ENCODE data around the gene AKAP7.

AKAP7 gene

DNA sequence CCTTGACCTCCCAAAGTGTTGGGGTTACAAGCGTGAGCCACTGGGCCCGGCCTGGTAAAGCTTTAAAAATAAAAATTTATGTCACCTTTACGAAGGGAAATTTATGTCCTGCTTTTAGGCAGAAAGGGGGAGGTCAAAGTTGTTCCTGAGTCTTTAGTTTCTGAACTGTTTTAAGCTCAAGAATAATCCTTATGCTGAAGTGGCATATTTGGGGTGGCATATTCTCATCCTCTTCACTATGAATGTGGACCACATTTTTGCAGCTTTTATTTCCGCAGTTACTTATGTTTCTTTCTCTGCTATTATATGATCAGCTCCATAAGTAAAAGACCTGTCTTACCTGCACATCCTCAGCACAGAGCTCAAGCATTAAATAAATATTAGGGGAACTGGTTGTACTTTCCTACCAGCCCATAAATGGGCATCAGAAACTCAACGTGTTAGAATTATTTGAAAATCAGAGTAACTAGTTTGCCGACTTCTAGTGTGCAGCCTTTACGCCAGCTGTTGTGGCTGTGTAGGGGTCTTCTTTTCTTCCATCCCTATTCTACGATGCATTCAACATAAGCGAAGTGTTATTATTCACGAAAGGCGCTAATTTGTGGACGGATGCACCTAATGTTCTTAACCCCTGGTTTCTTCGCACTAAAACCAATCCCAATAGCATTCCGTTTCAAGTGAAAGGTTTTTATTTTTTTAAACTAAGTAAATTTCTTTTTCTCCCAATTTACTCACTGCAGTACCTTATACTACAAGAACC, 867 bp upstream of the AKAP7 start:
- no peak for DNase-seq (ENCODE audit: low read depth in 2 of 2)

DNA sequence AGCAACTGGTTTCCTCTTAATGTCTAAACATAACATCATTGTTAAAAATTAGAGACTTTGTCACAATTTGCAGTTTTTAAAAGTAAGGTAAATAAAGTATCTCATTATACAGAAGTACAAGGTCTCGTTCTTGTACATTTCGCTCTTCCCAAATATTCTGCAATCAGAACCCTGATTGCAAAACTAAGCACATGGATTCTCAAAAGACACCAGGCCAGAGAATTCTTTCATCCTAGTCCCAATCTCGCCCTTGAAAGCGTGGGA, 355 bp upstream of the AKAP7 start:
- no peak for DNase-seq (ENCODE audit: low read depth in 2 of 2)

DNA sequence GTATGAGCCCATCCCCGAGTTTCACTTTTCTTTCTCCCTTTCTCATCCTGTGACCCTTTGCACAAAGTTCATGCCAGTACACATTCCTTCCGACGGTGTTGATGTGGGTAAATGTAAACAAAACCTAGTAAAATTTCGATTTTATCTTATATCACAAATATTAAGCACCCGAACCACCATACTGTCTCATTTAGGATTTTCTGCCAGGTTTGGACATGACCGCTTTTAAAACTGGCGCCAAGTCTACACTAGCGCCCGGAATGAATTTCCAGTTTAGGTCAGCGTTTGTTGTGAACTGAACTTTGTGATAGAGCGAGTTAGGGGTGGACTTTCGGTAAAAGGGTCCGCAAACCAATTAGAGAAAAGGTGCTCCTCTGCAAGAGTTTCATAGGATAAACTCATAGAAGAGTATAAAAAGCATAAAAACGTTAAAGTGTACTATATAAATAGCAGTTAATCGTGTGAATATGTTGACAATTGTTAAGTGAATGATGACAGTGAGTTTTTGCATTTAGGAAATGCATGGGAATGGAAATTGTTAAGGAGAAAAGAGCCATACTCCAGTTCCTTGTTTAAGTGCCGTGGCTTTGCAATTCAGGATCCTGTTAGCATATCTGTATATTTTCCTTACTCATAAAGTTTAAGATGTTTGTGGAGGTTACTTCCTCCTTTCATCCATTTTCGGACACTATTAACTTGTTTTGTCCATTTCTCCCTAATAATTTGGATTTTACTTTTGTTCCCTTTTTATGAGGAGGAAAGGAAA, 937 bp downstream of the AKAP7 start:
- no peak for DNase-seq (ENCODE audit: low read depth in 2 of 2)

DNA sequence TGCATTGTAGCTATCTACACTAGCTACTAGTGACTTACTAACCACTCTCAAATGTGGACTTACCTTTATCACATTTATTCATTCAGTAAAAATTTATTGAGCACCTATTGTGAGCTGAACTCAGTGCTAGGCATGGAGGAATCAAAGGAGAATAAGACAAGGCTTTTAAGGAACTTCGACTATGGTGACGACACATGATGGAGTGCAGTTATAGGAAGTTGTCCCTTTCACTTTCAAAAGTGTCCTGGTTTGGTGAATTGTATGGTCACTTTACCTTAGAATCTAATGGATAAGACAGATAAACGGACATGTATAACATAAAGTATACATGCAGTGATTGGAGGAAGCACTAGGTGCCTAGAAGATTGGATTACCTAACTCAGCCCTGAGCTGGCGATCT, 4.3 kb downstream of the AKAP7 start:
- DNase-seq (ENCODE audit: low read depth in 2 of 2) = no peak

DNA sequence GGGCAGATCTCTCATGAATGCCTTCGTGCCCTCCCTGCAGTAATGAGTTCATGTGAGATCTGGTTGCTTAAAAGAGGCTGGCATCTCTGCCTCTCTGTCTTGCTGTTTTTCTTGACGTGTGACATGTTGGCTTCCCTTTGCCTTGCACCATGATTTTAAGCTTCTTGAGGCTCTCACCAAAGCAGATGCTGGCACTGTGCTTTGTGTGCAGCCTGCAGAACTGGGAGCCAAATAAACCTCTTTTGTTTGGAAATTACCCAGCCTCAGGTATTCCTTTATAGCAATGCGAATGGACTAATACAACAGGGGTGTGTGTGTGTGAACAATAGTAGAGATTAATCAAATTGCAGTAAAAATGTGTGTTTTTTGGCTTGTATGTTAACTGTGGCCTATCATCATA, 8.1 kb downstream of the AKAP7 start:
- no peak for DNase-seq (ENCODE audit: low read depth in 2 of 2)

DNA sequence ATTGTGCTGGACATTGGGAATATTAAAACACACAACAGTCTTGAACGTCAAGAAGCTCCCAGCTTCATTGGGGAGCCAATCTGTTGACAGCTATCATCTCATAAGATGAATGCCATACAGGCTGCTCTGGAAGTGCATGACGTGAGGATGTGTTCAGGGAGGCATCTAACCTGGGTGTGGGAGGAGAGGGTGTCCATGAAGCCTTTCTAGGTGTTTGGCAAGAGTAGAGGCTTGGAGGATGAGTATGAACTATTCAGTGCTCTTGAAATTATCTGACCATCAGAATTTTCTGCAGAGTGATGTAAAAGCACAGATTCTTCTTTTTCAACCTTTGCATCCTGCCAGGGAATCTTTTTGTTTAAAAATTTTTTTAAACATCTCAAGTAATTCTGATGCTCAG, 11.6 kb downstream of the AKAP7 start:
- DNase-seq (ENCODE audit: low read depth in 2 of 2) = no peak

DNA sequence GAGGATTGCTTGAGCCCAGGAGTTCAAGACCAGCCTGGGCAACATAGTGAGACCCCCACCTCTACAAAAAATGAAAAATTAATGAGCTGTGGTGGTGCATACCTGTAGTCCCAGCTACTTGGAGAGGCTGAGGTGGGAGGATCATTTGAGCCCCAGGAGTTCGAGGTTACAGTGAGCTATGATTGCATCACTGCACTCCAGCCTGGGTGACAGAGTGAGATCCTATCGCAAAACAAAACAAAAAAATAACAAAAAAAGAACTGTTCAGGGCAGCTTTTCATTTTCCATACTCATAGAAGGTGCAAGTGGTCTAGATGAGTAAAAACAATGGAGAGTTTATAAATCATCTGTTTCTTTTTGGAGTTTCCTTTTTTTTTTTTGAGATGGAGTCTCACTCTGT, 21.1 kb downstream of the AKAP7 start:
- DNase-seq (ENCODE audit: low read depth in 2 of 2) = no peak

DNA sequence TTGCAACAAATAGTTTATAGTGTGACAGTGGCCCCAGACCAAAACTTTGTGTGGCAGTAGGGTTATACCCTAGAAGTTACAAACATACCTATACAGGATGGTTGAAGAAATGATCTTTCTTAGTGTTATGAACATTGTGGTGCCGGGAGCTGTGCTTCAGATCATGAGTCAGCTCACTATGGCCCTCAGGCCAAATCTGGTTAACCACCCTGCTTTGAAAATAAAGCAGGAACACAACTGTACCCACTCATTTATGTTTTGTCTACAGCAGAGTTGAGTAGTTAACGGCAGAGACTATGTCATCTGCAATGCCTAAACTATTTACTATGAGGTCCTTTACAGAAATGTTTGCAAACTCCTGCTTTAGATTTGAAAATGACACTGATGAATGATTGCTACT, 24.3 kb downstream of the AKAP7 start:
- no peak for DNase-seq (ENCODE audit: low read depth in 2 of 2)

DNA sequence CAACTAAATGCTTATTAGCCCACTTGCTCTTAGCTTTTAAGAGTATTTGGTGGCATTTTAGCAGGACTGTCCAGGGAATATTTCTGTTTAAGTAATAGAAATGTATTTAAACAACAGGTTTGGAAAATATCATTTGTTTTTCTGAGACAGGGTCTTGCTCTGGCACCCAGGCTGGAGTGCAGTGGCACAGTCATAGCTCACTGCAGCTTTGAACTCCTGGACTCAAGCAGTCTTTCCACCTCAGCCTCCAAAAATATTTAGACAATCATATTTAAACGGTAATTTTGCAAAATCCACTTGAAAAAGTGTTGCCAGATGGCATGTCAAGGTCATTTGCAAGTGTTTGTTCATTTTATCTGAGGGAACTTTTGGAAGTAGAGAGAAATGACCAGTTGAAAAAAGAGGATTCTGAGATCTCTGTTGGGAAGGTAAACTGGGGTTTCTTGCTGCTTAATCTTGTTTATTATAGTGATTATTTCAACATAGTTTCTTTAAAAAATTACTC, 25.0 kb downstream of the AKAP7 start:
- DNase-seq (ENCODE audit: low read depth in 2 of 2) = no peak

DNA sequence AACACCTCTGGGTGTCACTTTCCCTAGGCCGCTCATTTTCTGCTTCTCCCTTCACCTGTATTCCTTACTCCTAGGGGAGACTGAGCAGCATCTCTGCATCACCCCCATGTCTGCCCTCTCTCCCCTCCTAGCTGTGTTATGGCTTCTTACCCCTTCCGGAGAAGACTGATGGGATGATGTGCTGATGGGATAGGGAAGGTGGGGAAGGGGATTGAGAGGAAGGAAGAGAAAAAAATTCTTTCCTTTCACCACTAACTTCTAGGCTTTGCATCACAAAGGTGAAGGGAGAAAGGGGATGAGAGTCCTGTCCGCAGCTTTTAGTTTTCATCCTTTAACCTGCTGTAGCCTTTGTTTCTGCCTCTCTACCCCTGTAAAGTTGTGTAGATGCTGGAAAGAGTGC, 26.7 kb downstream of the AKAP7 start:
- DNase-seq (ENCODE audit: low read depth in 2 of 2) = no peak

DNA sequence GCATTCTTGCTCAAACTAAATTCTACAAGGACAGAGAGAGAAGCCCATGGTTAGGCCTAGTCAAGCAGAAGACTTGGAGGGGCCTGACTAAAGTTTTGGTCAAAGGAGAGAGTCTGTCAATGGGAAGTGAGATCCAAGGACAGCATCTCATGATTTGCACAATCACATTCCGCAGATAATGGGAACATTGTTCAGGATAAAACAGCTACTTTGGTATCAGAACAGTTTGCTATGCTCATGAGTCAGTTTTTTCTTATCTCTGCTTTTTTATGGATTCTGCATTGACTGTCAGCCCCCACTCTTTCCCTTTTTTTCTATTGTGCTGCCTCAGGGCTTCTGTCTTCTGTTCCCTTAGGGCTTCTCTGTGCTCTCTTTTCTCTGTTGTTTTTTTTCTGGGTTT, 28.6 kb downstream of the AKAP7 start:
- no peak for DNase-seq (ENCODE audit: low read depth in 2 of 2)

DNA sequence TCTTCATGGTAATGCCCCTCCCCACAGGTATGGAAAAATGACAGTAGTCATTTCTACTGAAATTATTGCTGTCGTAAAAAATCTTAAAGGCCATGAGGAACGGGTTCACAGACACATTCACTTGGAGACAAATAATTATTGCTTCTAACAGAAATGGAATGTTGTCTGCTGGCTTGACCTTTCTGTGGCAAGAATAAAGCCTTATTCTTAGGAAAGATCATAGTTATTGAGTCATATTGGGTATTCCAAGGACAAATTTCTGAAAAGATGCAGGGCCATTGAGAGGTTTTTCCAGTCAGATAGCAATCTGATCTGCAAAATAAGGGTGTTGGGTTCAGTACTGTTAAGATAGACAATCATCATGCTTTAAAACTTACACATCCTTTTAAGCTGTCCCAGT, 29.2 kb downstream of the AKAP7 start:
- DNase-seq (ENCODE audit: low read depth in 2 of 2) = no peak

DNA sequence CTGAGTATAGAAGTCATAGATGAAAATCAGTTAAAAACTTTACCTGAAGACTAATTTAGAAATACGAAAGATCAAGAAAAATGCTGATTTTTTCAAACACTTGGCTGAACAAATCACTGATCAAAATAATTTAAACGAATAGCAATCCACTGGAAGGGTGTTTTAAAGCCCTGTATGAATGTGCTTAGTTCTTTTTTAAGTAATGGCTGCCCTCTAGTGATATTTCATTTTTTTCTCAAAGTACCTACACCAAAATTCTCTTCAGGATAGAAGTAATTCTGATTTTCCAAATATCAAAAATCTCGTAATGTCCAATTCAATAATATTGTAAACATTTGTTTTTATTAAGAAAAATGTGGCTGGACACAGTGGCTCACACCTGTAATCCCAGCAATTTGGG, 32.5 kb downstream of the AKAP7 start:
- DNase-seq (ENCODE audit: low read depth in 2 of 2) = no peak

DNA sequence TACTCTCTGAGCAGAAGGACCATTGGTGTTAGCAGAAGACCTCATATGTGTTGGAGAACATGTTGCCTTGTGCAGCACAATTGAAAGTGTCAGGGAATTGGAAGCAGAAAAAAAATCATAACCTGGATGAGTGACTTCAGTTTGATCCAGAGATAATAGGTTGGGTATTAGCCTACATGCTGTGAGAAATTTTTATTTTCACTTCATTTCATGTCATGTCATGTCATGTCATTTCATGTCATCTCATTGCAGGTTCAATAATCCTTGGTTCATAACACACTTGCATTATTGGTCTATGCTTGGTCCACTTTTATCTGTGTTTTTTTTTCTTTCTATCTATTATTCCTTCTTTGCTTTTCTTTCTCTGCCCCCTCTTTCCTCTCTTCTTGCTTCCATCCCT, 34.3 kb downstream of the AKAP7 start:
- no peak for DNase-seq (ENCODE audit: low read depth in 2 of 2)

DNA sequence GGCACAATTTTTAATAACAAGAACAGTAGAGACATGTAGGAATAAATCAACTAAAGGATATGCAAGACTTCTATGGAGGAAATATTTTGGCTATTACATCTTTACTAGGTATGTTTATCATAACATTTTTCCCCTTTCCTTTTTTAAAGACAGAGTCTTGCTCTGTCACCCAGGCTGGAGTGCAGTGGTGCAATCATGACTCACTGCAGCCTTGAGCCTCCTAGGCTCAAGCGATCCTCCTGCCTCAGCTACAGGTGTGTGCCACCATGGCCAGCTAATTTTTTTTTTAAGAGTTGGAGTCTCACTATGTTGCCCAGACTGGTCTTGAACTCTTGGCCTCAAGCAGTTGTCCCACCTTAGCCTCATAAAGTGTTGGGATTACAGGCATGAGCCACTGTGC, 37.0 kb downstream of the AKAP7 start:
- DNase-seq (ENCODE audit: low read depth in 2 of 2) = no peak

DNA sequence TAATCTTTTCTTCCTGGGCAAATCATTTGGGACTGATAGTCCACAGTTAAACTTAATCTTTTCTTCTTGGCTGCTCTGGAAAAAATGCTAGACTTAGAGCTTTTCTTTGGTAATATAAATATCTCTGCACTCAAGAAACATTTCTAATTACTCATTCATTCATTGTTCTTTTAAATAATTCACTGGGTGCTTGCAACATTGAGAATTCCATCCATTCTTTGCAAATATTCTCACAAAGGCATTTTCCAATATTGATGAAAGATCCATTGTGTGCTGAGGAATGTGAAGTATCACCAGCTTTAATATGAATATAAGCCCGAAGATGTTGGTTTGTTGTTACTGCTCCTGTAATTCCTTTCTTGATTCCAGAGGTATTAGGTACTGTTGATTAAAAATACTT, 38.4 kb downstream of the AKAP7 start:
- DNase-seq (ENCODE audit: low read depth in 2 of 2) = no peak

DNA sequence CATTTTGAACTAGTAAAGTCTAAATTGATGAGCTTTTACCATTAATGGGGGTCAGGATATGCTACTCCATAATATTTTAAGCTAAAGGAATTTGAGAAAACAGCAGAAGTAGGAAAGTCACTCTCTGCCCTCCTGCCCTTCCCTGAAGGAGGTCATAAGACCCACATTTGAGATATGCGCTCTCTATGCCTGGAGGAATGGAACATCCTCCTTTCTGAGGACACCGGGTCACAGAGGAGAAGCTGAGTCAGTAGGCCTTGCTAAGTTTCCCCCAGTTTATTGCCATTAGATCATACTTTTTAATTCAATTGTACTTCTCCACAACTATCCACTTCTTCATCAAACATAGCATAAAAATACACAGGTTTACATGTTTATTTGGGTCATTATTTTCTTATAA, 40.3 kb downstream of the AKAP7 start:
- DNase-seq (ENCODE audit: low read depth in 2 of 2) = no peak

DNA sequence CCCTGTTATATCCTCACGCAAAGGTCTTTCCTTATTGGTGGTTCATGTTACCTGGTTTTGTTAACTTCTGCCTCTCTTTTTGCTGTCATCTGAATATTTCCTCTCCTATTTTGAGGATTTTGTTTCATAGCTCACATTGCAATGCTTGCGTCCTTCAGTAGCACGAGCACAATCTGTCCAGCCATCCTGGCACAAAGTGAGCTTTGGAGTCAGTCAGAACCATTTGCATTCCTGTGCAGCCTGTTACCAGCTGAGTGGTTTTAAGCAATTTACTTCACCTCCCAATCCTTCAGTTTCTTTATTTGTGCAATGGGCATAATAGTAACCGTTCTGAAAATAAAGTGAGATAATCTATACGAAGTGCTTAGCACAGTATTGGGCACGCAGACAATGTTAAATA, 42.7 kb downstream of the AKAP7 start:
- DNase-seq (ENCODE audit: low read depth in 2 of 2) = no peak

DNA sequence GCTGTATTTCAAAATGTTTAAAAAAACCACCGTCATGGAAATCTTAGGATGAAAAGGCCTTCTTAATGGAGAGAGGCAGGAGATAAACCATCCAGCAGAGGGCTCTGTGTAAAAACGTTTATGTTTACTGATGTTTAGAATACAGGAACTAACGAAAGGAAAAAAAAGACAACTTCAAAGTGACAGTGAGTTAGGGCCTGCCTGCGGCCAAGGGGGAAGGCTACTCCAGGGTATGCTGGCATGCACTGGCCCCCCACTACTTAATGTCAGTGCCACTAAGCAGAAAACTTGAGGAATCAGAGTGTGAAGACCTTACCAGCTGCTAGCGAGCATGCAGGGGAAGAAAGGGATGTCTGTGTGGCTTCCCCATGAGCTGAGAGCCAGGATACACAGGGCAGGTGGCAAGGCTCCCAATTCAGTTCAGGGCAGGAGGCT, 47.7 kb downstream of the AKAP7 start:
- no peak for DNase-seq (ENCODE audit: low read depth in 2 of 2)

DNA sequence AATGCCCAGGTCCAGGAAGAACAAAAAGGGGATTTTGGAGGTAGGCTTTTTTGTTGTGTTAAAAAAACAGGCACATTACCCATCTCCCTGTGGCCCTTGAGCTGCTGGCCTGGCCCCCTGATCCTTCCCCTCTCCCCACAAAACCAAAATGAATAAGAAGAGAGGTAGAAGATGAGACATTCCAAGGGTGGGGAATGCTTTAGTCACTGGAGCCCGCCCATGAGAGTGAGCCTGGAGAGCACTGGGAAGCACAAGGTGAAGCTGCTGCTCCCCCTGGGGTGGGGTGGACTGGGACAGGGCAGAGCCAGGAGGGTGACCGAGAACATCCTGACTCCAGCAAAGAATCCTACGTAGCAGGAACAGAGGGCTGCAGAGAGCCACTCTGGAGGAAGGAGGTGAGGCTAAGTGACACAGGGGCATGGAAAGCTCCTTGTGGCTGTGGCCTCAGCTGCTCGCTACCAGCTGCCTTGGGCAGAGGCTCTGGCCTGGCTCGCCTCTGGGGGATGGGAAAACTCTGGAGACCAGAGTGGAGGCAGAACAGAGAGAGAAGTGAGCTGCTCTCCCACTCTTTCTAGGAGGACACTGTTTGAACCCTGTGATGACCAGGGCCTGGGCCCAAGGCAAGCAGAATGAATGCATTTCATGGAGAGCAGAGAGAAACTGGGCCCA, 48.3 kb downstream of the AKAP7 start:
- no peak for DNase-seq (ENCODE audit: low read depth in 2 of 2)

DNA sequence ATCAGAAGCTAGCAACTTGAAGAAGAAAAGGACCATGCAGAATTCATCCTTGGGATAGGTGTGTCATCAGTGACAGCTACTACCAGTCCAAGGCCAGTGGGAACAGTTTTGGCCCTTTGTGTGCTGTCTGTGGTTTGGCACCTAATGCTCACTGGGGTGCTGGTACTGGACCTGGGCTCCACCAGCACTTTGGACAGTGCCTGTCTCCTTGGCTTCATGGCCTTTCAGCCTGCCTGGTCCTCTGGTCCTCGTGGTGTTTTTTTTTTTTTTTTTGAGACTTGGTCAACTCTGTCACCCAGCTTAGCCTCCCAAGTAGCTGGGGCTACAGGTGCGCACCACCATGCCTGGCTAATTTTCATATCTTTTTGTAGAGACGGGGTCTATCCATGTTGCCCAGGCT, 56.3 kb downstream of the AKAP7 start:
- no peak for DNase-seq (ENCODE audit: low read depth in 2 of 2)

DNA sequence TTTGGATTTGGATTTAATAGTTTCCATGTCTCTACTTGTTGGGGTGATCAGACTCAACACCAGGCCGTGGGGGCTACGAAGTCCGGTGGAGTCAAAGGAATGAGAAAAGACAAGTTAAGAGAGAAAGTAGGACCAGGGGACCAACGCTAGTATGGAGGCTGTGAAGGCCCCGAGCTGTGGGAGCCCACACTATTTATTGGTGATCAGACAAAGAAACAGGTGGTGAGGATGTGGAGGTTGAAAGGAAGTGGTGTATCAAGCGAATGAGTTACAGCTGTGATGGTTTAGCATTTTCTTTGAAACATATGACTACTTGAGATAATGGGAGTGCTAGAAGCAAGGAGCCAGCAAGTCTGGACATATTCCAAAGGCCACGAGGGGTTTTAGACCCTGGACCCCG, 62.4 kb downstream of the AKAP7 start:
- no peak for DNase-seq (ENCODE audit: low read depth in 2 of 2)
